Rectal smooth muscle tissue (tissue), 1 donor: ENCODE measurements around the gene GLUD1.
"Not testable (repeated sequence)": the region's sequence is repeated elsewhere in the genome, so short reads cannot be mapped to it uniquely, and the experiment has no call there.

Experiments
- H3K27ac ChIP-seq: one replicate; pipeline ENCODE4 v1.7.0; 2013; ENCODE audit warnings: low read depth, low read length, inconsistent platforms
- H3K27me3 ChIP-seq: one replicate; pipeline ENCODE4 v1.7.0; 2013; ENCODE audit warnings: low read length; ENCODE audit not compliant: control insufficient read depth, insufficient read depth
- H3K36me3 ChIP-seq: one replicate; pipeline ENCODE4 v1.7.0; 2013; ENCODE audit warnings: low read length; ENCODE audit not compliant: control insufficient read depth, insufficient read depth
- H3K4me1 ChIP-seq: one replicate; pipeline ENCODE4 v1.7.0; 2013; ENCODE audit warnings: low read length; ENCODE audit not compliant: control insufficient read depth, insufficient read depth
- H3K4me3 ChIP-seq: one replicate; pipeline ENCODE4 v1.7.0; 2013; ENCODE audit warnings: low read length
- H3K9ac ChIP-seq: one replicate; pipeline ENCODE4 v1.7.0; 2013; ENCODE audit warnings: low read length

The GLUD1 gene

GRCh38 chr10:87105446-87106124 is 10.9 kb upstream of the GLUD1 start:
- Histone ChIP-seq H3K4me3 (no peak overlapping the region), H3K27me3 (no peaks in the 10 kb centered on the region)

GRCh38 chr10:87104727-87105126 is 10.1 kb upstream of the GLUD1 start:
- H3K4me3 ChIP-seq, H3K4me1 ChIP-seq, H3K27me3 ChIP-seq, H3K36me3 ChIP-seq, H3K9ac ChIP-seq, H3K27ac ChIP-seq: not testable (repeated sequence)

More at GRCh38 chr10:87105446-87106124, 10.9 kb upstream of the GLUD1 start:
- no peak overlapping the region for H3K9ac ChIP-seq
- H3K36me3 ChIP-seq: peaks cover 9% of the 10 kb centered on the region
- H3K4me1 ChIP-seq: no peaks in the 10 kb centered on the region
- H3K27ac ChIP-seq: no peak overlapping the region

GRCh38 chr10:87101996-87102395 is 7.4 kb upstream of the GLUD1 start:
- H3K9ac ChIP-seq: no peak overlapping the region
- H3K36me3 ChIP-seq: peaks cover 5% of the 10 kb centered on the region
- no peak overlapping the region for H3K27ac ChIP-seq
- H3K27me3 ChIP-seq: no peaks in the 10 kb centered on the region
- no peak overlapping the region for H3K4me3 ChIP-seq
- no peaks in the 10 kb centered on the region for H3K4me1 ChIP-seq

- H3K4me1 ChIP-seq: no peaks in the 10 kb centered on the region
- H3K27ac ChIP-seq: peak overlapping the region; percentile 95
- peak overlapping the region; percentile 88 for H3K9ac ChIP-seq
- no peaks in the 10 kb centered on the region for H3K27me3 ChIP-seq
- H3K36me3 ChIP-seq: no peaks in the 10 kb centered on the region
- H3K4me3 ChIP-seq: peak overlapping the region; percentile 98
These were observed 748 bp upstream of the GLUD1 start for GRCh38 chr10:87095236-87095945.

- Histone ChIP-seq H3K9ac (peak overlapping the region; percentile 24), H3K4me1 (no peaks in the 10 kb centered on the region), H3K27ac (peak overlapping the region; percentile 94), H3K27me3 (no peaks in the 10 kb centered on the region), H3K36me3 (no peaks in the 10 kb centered on the region), H3K4me3 (peak overlapping the region; percentile 94)
These were observed 841 bp downstream of the GLUD1 start for GRCh38 chr10:87093632-87094372.

GRCh38 chr10:87092861-87093631 is 1.6 kb downstream of the GLUD1 start:
- no peaks in the 10 kb centered on the region for H3K27me3 ChIP-seq
- H3K27ac ChIP-seq: peak overlapping the region; percentile 58
- H3K4me3 ChIP-seq: peak overlapping the region; percentile 94
- H3K4me1 ChIP-seq: no peaks in the 10 kb centered on the region
- H3K9ac ChIP-seq: peak overlapping the region; percentile 24
- no peaks in the 10 kb centered on the region for H3K36me3 ChIP-seq

- H3K27ac ChIP-seq: peak overlapping the region; percentile 58
- no peaks in the 10 kb centered on the region for H3K4me1 ChIP-seq
- H3K9ac ChIP-seq: no peak overlapping the region
- peak overlapping the region; percentile 94 for H3K4me3 ChIP-seq
- no peaks in the 10 kb centered on the region for H3K36me3 ChIP-seq
- no peaks in the 10 kb centered on the region for H3K27me3 ChIP-seq
These were observed 2.2 kb downstream of the GLUD1 start for GRCh38 chr10:87092376-87092860.

- Histone ChIP-seq H3K9ac (no peak overlapping the region), H3K4me1 (no peaks in the 10 kb centered on the region), H3K36me3 (peaks cover 2% of the 10 kb centered on the region), H3K4me3 (no peak overlapping the region), H3K27me3 (no peaks in the 10 kb centered on the region), H3K27ac (no peak overlapping the region)
These were observed 3.9 kb downstream of the GLUD1 start for GRCh38 chr10:87090779-87091178.

- H3K4me1 ChIP-seq: no peaks in the 10 kb centered on the region
- H3K27me3 ChIP-seq: no peaks in the 10 kb centered on the region
- no peak overlapping the region for H3K9ac ChIP-seq
- no peak overlapping the region for H3K4me3 ChIP-seq
- H3K36me3 ChIP-seq: peaks cover 2% of the 10 kb centered on the region
- no peak overlapping the region for H3K27ac ChIP-seq
These were observed 4.9 kb downstream of the GLUD1 start for GRCh38 chr10:87089746-87090145.

GRCh38 chr10:87085537-87085936 is 9.1 kb downstream of the GLUD1 start:
- Histone ChIP-seq H3K4me1 (peaks cover 3% of the 10 kb centered on the region), H3K9ac (no peak overlapping the region), H3K27ac (no peak overlapping the region), H3K4me3 (no peak overlapping the region), H3K27me3 (no peaks in the 10 kb centered on the region), H3K36me3 (peaks cover 2% of the 10 kb centered on the region)

- not testable (repeated sequence) for H3K4me1 ChIP-seq, H3K9ac ChIP-seq, H3K4me3 ChIP-seq, H3K36me3 ChIP-seq, H3K27me3 ChIP-seq
- peak overlapping the region; percentile 43 for H3K27ac ChIP-seq
These were observed 10.3 kb downstream of the GLUD1 start for GRCh38 chr10:87084291-87084782.
